K562 (cell line): ENCODE data around the gene ANKS1A. TPM values are rescaled to one million over a fixed set of nuclear protein-coding genes. Genes with fewer than 3 reads are reported as not detected.

Experiments
- CC2D1A ChIP-seq: fragments of 450-650 bp; IDR thresholded peaks from 2 replicates; pipeline ENCODE4 v1.6.1; 2017; ENCODE audit warnings: mild to moderate bottlenecking
- DNMT1 ChIP-seq: fragments of 450-650 bp; IDR thresholded peaks from 2 replicates; pipeline ENCODE4 v1.6.1; 2016; ENCODE audit warnings: antibody characterized with exemption, mild to moderate bottlenecking
- E2F3 ChIP-seq: fragments of 250-450 bp; sonication (Bioruptor Pico); IDR thresholded peaks from 2 replicates; pipeline ENCODE4 v1.4.0; 2020; ENCODE audit warnings: mild to moderate bottlenecking
- HDAC1 ChIP-seq, 2 experiments: fragments of 450-650 bp; IDR thresholded peaks; 2 replicates each; pipeline ENCODE4 v1.6.1; 2016 to 2017; ENCODE audit warnings: inconsistent platforms in 1 of 2, mild to moderate bottlenecking in 1 of 2, moderate library complexity in 1 of 2
- HOXB6 ChIP-seq: fragments of 250-450 bp; sonication (Bioruptor Pico); IDR thresholded peaks from 2 replicates; pipeline ENCODE4 v1.5.1; 2022; ENCODE audit warnings: mild to moderate bottlenecking, borderline replicate concordance
- IFI16 ChIP-seq: fragments of 250-450 bp; sonication (Bioruptor Pico); IDR thresholded peaks from 2 replicates; pipeline ENCODE4 v2.1.2; 2022; ENCODE audit warnings: mild to moderate bottlenecking, inconsistent platforms
- KLF1 ChIP-seq: fragments of 450-650 bp; IDR thresholded peaks from 2 replicates; pipeline ENCODE4 v1.6.1; 2016; ENCODE audit warnings: missing genetic modification characterization, missing compliant biosample characterization
- LARP7 ChIP-seq: fragments of 450-650 bp; IDR thresholded peaks from 2 replicates; pipeline ENCODE4 v1.6.1; 2016
- MAZ ChIP-seq, 2 experiments: fragments of 450-650 bp in 1 of 2; sonication (generic) in 1 of 2; formaldehyde crosslinking; IDR thresholded peaks in 1 of 2; conservative IDR thresholded peaks in 1 of 2; 2 replicates each; pipeline versions ENCODE4 v1.4.0 to v1.5.0; 2020; ENCODE audit warnings: mild to moderate bottlenecking in 1 of 2, missing genetic modification reagents in 1 of 2
- NCOA4 ChIP-seq: fragments of 450-650 bp; IDR thresholded peaks from 2 replicates; pipeline ENCODE4 v1.6.1; 2018; ENCODE audit warnings: mild to moderate bottlenecking; ENCODE audit not compliant: partially characterized antibody
- NFE2 ChIP-seq: IDR thresholded peaks from 2 replicates; pipeline ENCODE4 v1.6.1; 2014; ENCODE audit warnings: antibody characterized with exemption, low read depth
- NFE2L1 ChIP-seq: fragments of 450-650 bp; IDR thresholded peaks from 2 replicates; pipeline ENCODE4 v1.6.1; 2016; ENCODE audit warnings: missing genetic modification characterization, low read depth, mild to moderate bottlenecking, missing compliant biosample characterization, moderate library complexity, borderline replicate concordance
- SAFB ChIP-seq: fragments of 200-400 bp; formaldehyde crosslinking; IDR thresholded peaks from 2 replicates; pipeline ENCODE4 v1.6.1; 2017; ENCODE audit warnings: low read depth, low read length, borderline replicate concordance
- SRSF1 ChIP-seq: fragments of 200-400 bp; formaldehyde crosslinking; IDR thresholded peaks from 2 replicates; pipeline ENCODE4 v1.6.1; 2017; ENCODE audit warnings: mild to moderate bottlenecking, low read depth, low read length, moderate library complexity
- TFAP4 ChIP-seq: sonication (generic); formaldehyde crosslinking; IDR thresholded peaks from 2 replicates; pipeline ENCODE4 v1.8.0; 2022; ENCODE audit warnings: missing genetic modification reagents, mild to moderate bottlenecking, moderate library complexity, borderline replicate concordance
- THAP12 ChIP-seq: fragments of 250-450 bp; sonication (Bioruptor Pico); IDR thresholded peaks from 2 replicates; pipeline ENCODE4 v1.9.0; 2021; ENCODE audit warnings: mild to moderate bottlenecking, inconsistent platforms
- ZNF232 ChIP-seq: sonication (generic); formaldehyde crosslinking; IDR thresholded peaks from 2 replicates; pipeline ENCODE4 v1.8.0; 2022; ENCODE audit warnings: mild to moderate bottlenecking, missing genetic modification reagents
- ZNF398 ChIP-seq: fragments of 250-450 bp; sonication (Bioruptor Pico); IDR thresholded peaks from 2 replicates; pipeline ENCODE4 v1.8.0; 2021; ENCODE audit warnings: moderate library complexity, mild to moderate bottlenecking, inconsistent platforms
- ZNF583 ChIP-seq: fragments of 250-450 bp; sonication (Bioruptor Pico); IDR thresholded peaks from 2 replicates; pipeline ENCODE4 v1.4.0; 2020
- ZNF75A ChIP-seq: fragments of 450-650 bp; formaldehyde crosslinking; IDR thresholded peaks from 2 replicates; pipeline ENCODE4 v1.4.0; 2020; ENCODE audit warnings: mild to moderate bottlenecking
- polyA plus RNA-seq, 8 experiments: library from polyadenylated mRNA; depleted of rRNA in 4 of 8; stranded (reverse) in 5 of 8; unstranded in 3 of 8; fragments of >200 nt; fragmentation: Nextera tagmentation in 2 of 8; fragmentation: Illumina TruSeq in 1 of 8; extraction: Ambion mirVana in 2 of 8; extraction: Trizol in 1 of 8; gene quantifications; 2 replicates each; pipeline versions ENCODE4 v1.2.1 to v1.2.3, GENCODE V29; 2011 to 2014; ENCODE audit warnings: inconsistent platforms in 1 of 8, missing spikeins in 1 of 8
- total RNA-seq, 7 experiments: library from RNA; depleted of rRNA in 6 of 7; stranded (reverse); fragments of >200 nt in 6 of 7; fragmentation: Illumina TruSeq in 2 of 7; extraction: Trizol in 2 of 7; gene quantifications; 2 replicates each; pipeline versions ENCODE4 v1.2.1 to v1.2.3, GENCODE V29; 2011 to 2021; ENCODE audit warnings: low replicate concordance in 1 of 7
- TF ChIP-seq, protein P1 (sequence below): fragments of 450-650 bp; formaldehyde crosslinking; IDR thresholded peaks from 2 replicates; pipeline ENCODE4 v1.4.0; 2022; ENCODE audit warnings: missing genetic modification characterization

ANKS1A gene
- total and polyA plus RNA-seq, 9 of the 15 experiments (the other 6 are each of a cell fraction or from before 2014, with no cell fraction given) = 1.1 to 13.8 (median 5.3) TPM

DNA sequence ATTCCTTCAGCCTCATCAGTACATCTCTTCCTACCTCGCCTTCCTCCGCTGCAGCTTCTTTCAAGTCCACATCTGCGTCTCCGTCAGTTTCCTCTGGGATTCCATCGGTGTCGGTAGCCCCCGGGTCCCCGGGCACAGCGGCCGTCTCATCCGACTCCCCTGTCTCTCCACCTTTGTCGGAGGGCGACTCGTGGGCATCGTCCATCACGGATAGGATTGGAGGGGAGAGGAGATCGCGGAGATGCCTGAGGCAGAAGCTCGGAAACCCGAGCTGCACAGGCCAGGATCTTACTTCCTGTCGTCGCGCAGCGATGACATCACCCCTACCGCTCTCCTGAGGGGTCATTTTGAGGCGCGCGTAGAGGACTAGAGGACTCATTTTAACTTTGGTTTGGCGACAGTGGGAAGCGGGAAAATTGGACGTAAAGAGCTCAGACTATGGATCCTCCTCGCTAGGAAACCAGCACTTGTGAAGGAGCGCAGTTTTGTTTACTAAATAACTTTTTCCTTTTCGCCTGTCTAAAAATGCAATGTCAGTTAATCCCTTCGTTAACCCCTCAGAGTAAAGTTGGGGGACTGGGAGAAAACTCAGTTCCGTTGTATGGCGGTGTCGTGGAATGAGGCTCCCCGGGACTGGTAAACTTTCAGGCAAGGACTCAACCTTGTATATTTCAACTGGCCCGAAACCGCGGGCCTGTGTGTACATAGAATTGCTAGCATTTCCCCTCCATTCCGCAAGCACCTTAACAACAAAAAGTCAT lies 1.1 kb upstream of the ANKS1A start, which contains the start of gene TAF11 (continued):
- TF ChIP-seq ZNF398 (CRISPR knock-in tag) (no peak), NFE2 (peak; percentile 13; the same call in 1 of the 2 replicates), MAZ (CRISPR knock-in tag; conservative IDR thresholded peaks at IDR 0.05 in 1 of 2, IDR thresholded peaks at IDR 0.05 in 1 of 2) (peak; percentile 72 to 86; a peak in 3 of 4 replicates), NFE2L1 (tag) (no peak), CC2D1A (peak; percentile 81), ZNF583 (CRISPR knock-in tag) (no peak), HOXB6 (no peak), IFI16 (CRISPR knock-in tag) (no peak), THAP12 (peak; percentile 86), ZNF232 (CRISPR knock-in tag) (no peak), LARP7 (no peak; the same call in 1 of the 2 replicates), TFAP4 (CRISPR knock-in tag) (peak; percentile 77; the same call in 1 of the 2 replicates), SRSF1 (no peak), SAFB (no peak), NCOA4 (peak; percentile 15), HDAC1 (IDR thresholded peaks at IDR 0.05) (peak in 1 of 2 experiments; percentile 97; a peak in 2 of 4 replicates), ZNF75A (CRISPR knock-in tag) (no peak), DNMT1 (no peak), KLF1 (peak; percentile 74), E2F3 (CRISPR knock-in tag) (peak; percentile 72)
- TF ChIP-seq, protein P1, sequence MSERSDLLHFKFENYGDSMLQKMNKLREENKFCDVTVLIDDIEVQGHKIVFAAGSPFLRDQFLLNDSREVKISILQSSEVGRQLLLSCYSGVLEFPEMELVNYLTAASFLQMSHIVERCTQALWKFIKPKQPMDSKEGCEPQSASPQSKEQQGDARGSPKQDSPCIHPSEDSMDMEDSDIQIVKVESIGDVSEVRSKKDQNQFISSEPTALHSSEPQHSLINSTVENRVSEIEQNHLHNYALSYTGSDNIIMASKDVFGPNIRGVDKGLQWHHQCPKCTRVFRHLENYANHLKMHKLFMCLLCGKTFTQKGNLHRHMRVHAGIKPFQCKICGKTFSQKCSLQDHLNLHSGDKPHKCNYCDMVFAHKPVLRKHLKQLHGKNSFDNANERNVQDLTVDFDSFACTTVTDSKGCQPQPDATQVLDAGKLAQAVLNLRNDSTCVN (CRISPR knock-in tag) = 0 out of 2 replicates have a peak, but pooled peaks have one; percentile 5
